ENCODE results near the gene PRAMEF13. TPM values are rescaled to one million over a fixed set of nuclear protein-coding genes. Genes with fewer than 3 reads are reported as not detected.
"Not testable (repeated sequence)": the region's sequence is repeated elsewhere in the genome, so short reads cannot be mapped to it uniquely, and the experiment has no call there.

PRAMEF13 gene
- not detected for total RNA-seq
- long read RNA-seq, donor 1 = 0 reads
- long read RNA-seq, donor 2 = 0 reads

- H3K36me3 ChIP-seq (ENCODE audit: low read depth); H3K4me1 ChIP-seq (ENCODE audit: low read depth); H3K4me3 ChIP-seq; H3K9me3 ChIP-seq; DNase-seq; ATAC-seq; intact Hi-C loops (cut with DNase I, micrococcal nuclease): not testable (repeated sequence)
Measured at GRCh38 chr1:13201309-13201708, at the start of gene PRAMEF13. TSS of gene PRAMEF13 (minus strand) at chr1:13201409. CDS start at chr1:13199589, 1,820 bp downstream.

GRCh38 chr1:13247122-13247521, 45.9 kb upstream of the PRAMEF13 start:
- intact Hi-C loops (cut with DNase I, micrococcal nuclease); H3K4me3 ChIP-seq; H3K9me3 ChIP-seq; DNase-seq; H3K4me1 ChIP-seq (ENCODE audit: low read depth); H3K36me3 ChIP-seq (ENCODE audit: low read depth); ATAC-seq: not testable (repeated sequence)

- H3K36me3 ChIP-seq (ENCODE audit: low read depth); ATAC-seq; DNase-seq; H3K4me1 ChIP-seq (ENCODE audit: low read depth); H3K9me3 ChIP-seq; H3K4me3 ChIP-seq; intact Hi-C loops (cut with DNase I, micrococcal nuclease): not testable (repeated sequence)
Measured at GRCh38 chr1:13246554-13246871, 45.3 kb upstream of the PRAMEF13 start.

- intact Hi-C loops (cut with DNase I, micrococcal nuclease); H3K4me3 ChIP-seq; DNase-seq; ATAC-seq; H3K4me1 ChIP-seq (ENCODE audit: low read depth); H3K9me3 ChIP-seq; H3K36me3 ChIP-seq (ENCODE audit: low read depth): not testable (repeated sequence)
Measured at GRCh38 chr1:13245841-13246553, 44.8 kb upstream of the PRAMEF13 start.

GRCh38 chr1:13243536-13244263, 42.5 kb upstream of the PRAMEF13 start:
- intact Hi-C loops (cut with DNase I, micrococcal nuclease); ATAC-seq; H3K4me1 ChIP-seq (ENCODE audit: low read depth): not testable (repeated sequence)

GRCh38 chr1:13239633-13240032, 38.4 kb upstream of the PRAMEF13 start:
- H3K4me3 ChIP-seq; H3K9me3 ChIP-seq; ATAC-seq; intact Hi-C loops (cut with DNase I, micrococcal nuclease); DNase-seq; H3K4me1 ChIP-seq (ENCODE audit: low read depth); H3K36me3 ChIP-seq (ENCODE audit: low read depth): not testable (repeated sequence)

More at GRCh38 chr1:13243536-13244263, 42.5 kb upstream of the PRAMEF13 start:
- H3K4me3 ChIP-seq; DNase-seq; H3K36me3 ChIP-seq (ENCODE audit: low read depth); H3K9me3 ChIP-seq: not testable (repeated sequence)

- H3K9me3 ChIP-seq; H3K4me3 ChIP-seq; ATAC-seq; H3K36me3 ChIP-seq (ENCODE audit: low read depth); intact Hi-C loops (cut with DNase I, micrococcal nuclease); H3K4me1 ChIP-seq (ENCODE audit: low read depth); DNase-seq: not testable (repeated sequence)
Measured at GRCh38 chr1:13237572-13237971, 36.4 kb upstream of the PRAMEF13 start.

GRCh38 chr1:13234057-13234456, 32.8 kb upstream of the PRAMEF13 start:
- H3K9me3 ChIP-seq; H3K36me3 ChIP-seq (ENCODE audit: low read depth); intact Hi-C loops (cut with DNase I, micrococcal nuclease); H3K4me3 ChIP-seq; H3K4me1 ChIP-seq (ENCODE audit: low read depth); ATAC-seq; DNase-seq: not testable (repeated sequence)

GRCh38 chr1:13232056-13232455, 30.8 kb upstream of the PRAMEF13 start:
- H3K4me3 ChIP-seq; intact Hi-C loops (cut with DNase I, micrococcal nuclease): not testable (repeated sequence)

GRCh38 chr1:13231061-13231750, 30.0 kb upstream of the PRAMEF13 start:
- ATAC-seq; H3K9me3 ChIP-seq; H3K4me3 ChIP-seq; H3K36me3 ChIP-seq (ENCODE audit: low read depth); intact Hi-C loops (cut with DNase I, micrococcal nuclease); DNase-seq; H3K4me1 ChIP-seq (ENCODE audit: low read depth): not testable (repeated sequence)

More at GRCh38 chr1:13232056-13232455, 30.8 kb upstream of the PRAMEF13 start:
- not testable (repeated sequence) for DNase-seq; H3K36me3 ChIP-seq (ENCODE audit: low read depth); H3K9me3 ChIP-seq; H3K4me1 ChIP-seq (ENCODE audit: low read depth); ATAC-seq

- H3K4me1 ChIP-seq (ENCODE audit: low read depth); ATAC-seq; DNase-seq; H3K9me3 ChIP-seq; intact Hi-C loops (cut with DNase I, micrococcal nuclease); H3K4me3 ChIP-seq; H3K36me3 ChIP-seq (ENCODE audit: low read depth): not testable (repeated sequence)
Measured at GRCh38 chr1:13230601-13231000, 29.4 kb upstream of the PRAMEF13 start.

- H3K4me1 ChIP-seq (ENCODE audit: low read depth); H3K9me3 ChIP-seq; ATAC-seq; H3K36me3 ChIP-seq (ENCODE audit: low read depth); intact Hi-C loops (cut with DNase I, micrococcal nuclease); DNase-seq; H3K4me3 ChIP-seq: not testable (repeated sequence)
Measured at GRCh38 chr1:13230096-13230495, 28.9 kb upstream of the PRAMEF13 start.

All from mucosa of descending colon (tissue), 3 donors.